DOHH2 (cell line): ENCODE measurements around the gene CCIN.

Experiments used
- EZH2phosphoT487 ChIP-seq: fragments of 200-600 bp; sonication (generic); IDR thresholded peaks from 2 replicates; pipeline ENCODE4 v1.6.1; 2017; ENCODE audit warnings: borderline replicate concordance, mild to moderate bottlenecking, antibody characterized with exemption, low read length, moderate library complexity, mixed read lengths
- TF ChIP-seq, protein P1 (sequence below): fragments of 200-600 bp; sonication (generic); IDR thresholded peaks from one replicate; pipeline ENCODE4 v1.5.1; 2014; ENCODE audit warnings: antibody characterized with exemption, mild to moderate bottlenecking, low read depth, low read length; ENCODE audit not compliant: poor library complexity, severe bottlenecking

DNA sequence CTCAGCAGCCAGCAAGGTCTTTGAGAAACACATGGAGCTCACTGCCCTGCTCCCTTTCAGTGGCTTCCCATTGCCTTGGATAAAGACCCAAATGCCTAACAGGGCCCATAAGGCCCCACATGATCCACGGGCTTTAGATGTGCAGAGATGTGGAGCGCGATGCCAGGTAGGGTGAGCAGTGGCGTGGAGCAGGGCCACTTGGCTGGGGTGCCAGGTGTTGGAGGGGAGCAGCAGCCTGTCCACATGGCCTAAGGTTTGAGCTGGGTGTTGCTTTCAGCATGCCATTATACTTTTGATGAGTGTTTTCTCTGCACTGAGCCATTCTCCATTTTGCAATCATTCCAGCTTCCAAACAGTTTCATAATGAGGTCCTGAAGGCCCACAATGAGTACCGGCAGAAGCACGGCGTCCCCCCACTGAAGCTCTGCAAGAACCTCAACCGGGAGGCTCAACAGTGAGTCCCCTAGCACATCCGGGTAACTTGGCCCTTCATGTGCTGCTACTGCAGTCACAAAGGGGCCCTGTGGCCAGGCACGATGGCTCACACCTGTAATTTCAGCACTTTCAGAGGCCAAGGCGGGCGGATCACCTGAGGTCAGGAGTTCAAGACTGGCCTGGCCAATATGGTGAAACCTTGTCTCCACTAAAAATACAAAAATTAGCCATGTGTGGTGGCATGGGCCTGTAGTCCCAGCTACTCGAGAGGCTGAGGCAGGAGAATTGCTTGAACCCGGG, 21.6 kb upstream of the CCIN start:
- TF ChIP-seq, protein P1, sequence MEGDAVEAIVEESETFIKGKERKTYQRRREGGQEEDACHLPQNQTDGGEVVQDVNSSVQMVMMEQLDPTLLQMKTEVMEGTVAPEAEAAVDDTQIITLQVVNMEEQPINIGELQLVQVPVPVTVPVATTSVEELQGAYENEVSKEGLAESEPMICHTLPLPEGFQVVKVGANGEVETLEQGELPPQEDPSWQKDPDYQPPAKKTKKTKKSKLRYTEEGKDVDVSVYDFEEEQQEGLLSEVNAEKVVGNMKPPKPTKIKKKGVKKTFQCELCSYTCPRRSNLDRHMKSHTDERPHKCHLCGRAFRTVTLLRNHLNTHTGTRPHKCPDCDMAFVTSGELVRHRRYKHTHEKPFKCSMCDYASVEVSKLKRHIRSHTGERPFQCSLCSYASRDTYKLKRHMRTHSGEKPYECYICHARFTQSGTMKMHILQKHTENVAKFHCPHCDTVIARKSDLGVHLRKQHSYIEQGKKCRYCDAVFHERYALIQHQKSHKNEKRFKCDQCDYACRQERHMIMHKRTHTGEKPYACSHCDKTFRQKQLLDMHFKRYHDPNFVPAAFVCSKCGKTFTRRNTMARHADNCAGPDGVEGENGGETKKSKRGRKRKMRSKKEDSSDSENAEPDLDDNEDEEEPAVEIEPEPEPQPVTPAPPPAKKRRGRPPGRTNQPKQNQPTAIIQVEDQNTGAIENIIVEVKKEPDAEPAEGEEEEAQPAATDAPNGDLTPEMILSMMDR, result no peak
- no peak for TF ChIP-seq EZH2phosphoT487
